Colon (tissue), 2 donors: Measurements from ENCODE around the gene CSAG2.
"Not testable (repeated sequence)": the region's sequence is repeated elsewhere in the genome, so short reads cannot be mapped to it uniquely, and the experiment has no call there.

Experiments used
- FAIRE-seq: peaks from 2 replicates; lab custom pipeline; 2012; peaks lifted over from hg19 to GRCh38; lab: Jason Lieb, UNC
- donor health status: control.
- donor health status: control.

The CSAG2 gene

GRCh38 chrX:152709173-152709572, at the start of gene CSAG2:
CSAG2 (minus strand) TSS chrX:152709273; CDS start chrX:152709112, 161 bp downstream.
- peak; percentile 55 for FAIRE-seq

GRCh38 chrX:152754871-152755270, 45.8 kb upstream of the CSAG2 start:
- FAIRE-seq: not testable (repeated sequence)

- FAIRE-seq: not testable (repeated sequence)
These were observed 44.9 kb upstream of the CSAG2 start, which contains the start of gene MAGEA2 for GRCh38 chrX:152753686-152754650. MAGEA2 (minus strand) TSS chrX:152753842; CDS start chrX:152751363, 2,479 bp downstream.

GRCh38 chrX:152738560-152738959, 29.5 kb upstream of the CSAG2 start:
- FAIRE-seq: no peak

GRCh38 chrX:152736528-152736927, 27.5 kb upstream of the CSAG2 start:
- not testable (repeated sequence) for FAIRE-seq

GRCh38 chrX:152735860-152736511, 26.9 kb upstream of the CSAG2 start:
- no peak for FAIRE-seq

GRCh38 chrX:152735101-152735500, 26.0 kb upstream of the CSAG2 start:
- no peak for FAIRE-seq

- FAIRE-seq: not testable (repeated sequence)
These were observed 25.2 kb upstream of the CSAG2 start for GRCh38 chrX:152734143-152734858.

GRCh38 chrX:152733261-152733975, 24.3 kb upstream of the CSAG2 start, which contains the start of the genes CSAG1 and MAGEA12:
CSAG1 (minus strand) TSS chrX:152733721; CDS start chrX:152732460, 1,261 bp downstream.
MAGEA12 (plus strand) TSS chrX:152733757; CDS start chrX:152736162, 2,405 bp downstream.
- no peak for FAIRE-seq

GRCh38 chrX:152725409-152725808, 16.3 kb upstream of the CSAG2 start:
- no peak for FAIRE-seq

GRCh38 chrX:152713815-152714787, 5.0 kb upstream of the CSAG2 start, which contains the start of gene MAGEA2B:
MAGEA2B (plus strand) TSS chrX:152714628; CDS start chrX:152717107, 2,479 bp downstream.
- FAIRE-seq: not testable (repeated sequence)

GRCh38 chrX:152713195-152713594, 4.1 kb upstream of the CSAG2 start:
- FAIRE-seq: peak; percentile 60

GRCh38 chrX:152706500-152706899, 2.6 kb downstream of the CSAG2 start:
- FAIRE-seq: not testable (repeated sequence)

GRCh38 chrX:152700390-152700789, 8.7 kb downstream of the CSAG2 start:
- not testable (repeated sequence) for FAIRE-seq

- not testable (repeated sequence) for FAIRE-seq
These were observed 10.8 kb downstream of the CSAG2 start, which contains the start of gene MAGEA3 for GRCh38 chrX:152697952-152698931. MAGEA3 (plus strand) TSS chrX:152698794; CDS start chrX:152700833, 2,039 bp downstream.

- FAIRE-seq: not testable (repeated sequence)
These were observed 28.1 kb downstream of the CSAG2 start for GRCh38 chrX:152681012-152681411.

GRCh38 chrX:152674652-152675051, 34.4 kb downstream of the CSAG2 start:
- FAIRE-seq: not testable (repeated sequence)

GRCh38 chrX:152674135-152674534, 34.9 kb downstream of the CSAG2 start:
- peak; percentile 28 for FAIRE-seq
